ENCODE results near the gene DNAJC10.

The DNAJC10 gene

GRCh38 chr2:182824767-182825158, 108.7 kb downstream of the DNAJC10 start:
- no peaks in the 10 kb centered on the region for H3F3A ChIP-seq (ENCODE audit: low read depth)
- no peaks in the 10 kb centered on the region for H3K9me3 ChIP-seq (ENCODE audit: insufficient read depth, low read depth, low read length)
- no peak overlapping the region for H3K9ac ChIP-seq (ENCODE audit: low read depth, low read length, poor library complexity, severe bottlenecking)
- no peaks in the 10 kb centered on the region for H3K79me2 ChIP-seq (ENCODE audit: insufficient read depth, low read length)
- no peak overlapping the region for H3K4me3 ChIP-seq (ENCODE audit: low read length, poor library complexity, severe bottlenecking)
- H3K9me2 ChIP-seq (replicated peaks; ENCODE audit: low read depth, low read length), result no peaks in the 10 kb centered on the region
- no peaks in the 10 kb centered on the region for H3K27me3 ChIP-seq (ENCODE audit: insufficient read depth, low read length, poor library complexity, severe bottlenecking)
- H3K36me3 ChIP-seq (ENCODE audit: insufficient read depth, low read length), result no peaks in the 10 kb centered on the region
- TF ChIP-seq EZH2phosphoT487 (IDR thresholded peaks at IDR 0.05; ENCODE audit: borderline replicate concordance) (no peak), CTCF (conservative IDR thresholded peaks at IDR 0.05; ENCODE audit: low read length) (no peak)
- H3K4me1 ChIP-seq (ENCODE audit: insufficient read depth, low read length, poor library complexity, severe bottlenecking), result peaks cover 10% of the 10 kb centered on the region
- H3K4me2 ChIP-seq (ENCODE audit: low read depth, low read length, poor library complexity, severe bottlenecking), result no peak overlapping the region
- H2AFZ ChIP-seq (ENCODE audit: low read length), result no peak overlapping the region
- no peaks in the 10 kb centered on the region for H4K20me1 ChIP-seq (ENCODE audit: insufficient read depth, low read length, poor library complexity, severe bottlenecking)

- 0 out of 2 replicates have a peak overlapping the region, but pooled peaks have one; percentile 34 for H2AFZ ChIP-seq (ENCODE audit: low read length)
- no peaks in the 10 kb centered on the region for H4K20me1 ChIP-seq (ENCODE audit: insufficient read depth, low read length, poor library complexity, severe bottlenecking)
- no peaks in the 10 kb centered on the region for H3K36me3 ChIP-seq (ENCODE audit: insufficient read depth, low read length)
- no peaks in the 10 kb centered on the region for H3K9me3 ChIP-seq (ENCODE audit: insufficient read depth, low read depth, low read length)
- no peak overlapping the region for H3K4me2 ChIP-seq (ENCODE audit: low read depth, low read length, poor library complexity, severe bottlenecking)
- H3K9me2 ChIP-seq (replicated peaks; ENCODE audit: low read depth, low read length), result no peaks in the 10 kb centered on the region
- no peaks in the 10 kb centered on the region for H3K79me2 ChIP-seq (ENCODE audit: insufficient read depth, low read length)
- no peaks in the 10 kb centered on the region for H3K27me3 ChIP-seq (ENCODE audit: insufficient read depth, low read length, poor library complexity, severe bottlenecking)
- H3F3A ChIP-seq (ENCODE audit: low read depth), result no peaks in the 10 kb centered on the region
- no peak overlapping the region for H3K4me3 ChIP-seq (ENCODE audit: low read length, poor library complexity, severe bottlenecking)
- no peak for TF ChIP-seq CTCF (conservative IDR thresholded peaks at IDR 0.05; ENCODE audit: low read length)
- no peak for TF ChIP-seq EZH2phosphoT487 (IDR thresholded peaks at IDR 0.05; ENCODE audit: borderline replicate concordance)
- peaks cover 10% of the 10 kb centered on the region for H3K4me1 ChIP-seq (ENCODE audit: insufficient read depth, low read length, poor library complexity, severe bottlenecking)
- H3K9ac ChIP-seq (ENCODE audit: low read depth, low read length, poor library complexity, severe bottlenecking), result no peak overlapping the region
These were observed 110.0 kb downstream of the DNAJC10 start for GRCh38 chr2:182826064-182826463.

GRCh38 chr2:182826496-182826895, 110.4 kb downstream of the DNAJC10 start:
- Histone ChIP-seq H3K4me2 (ENCODE audit: low read depth, low read length, poor library complexity, severe bottlenecking) (peak overlapping the region; percentile 22), H3K9me3 (ENCODE audit: insufficient read depth, low read depth, low read length) (no peaks in the 10 kb centered on the region), H3K9ac (ENCODE audit: low read depth, low read length, poor library complexity, severe bottlenecking) (no peak overlapping the region), H3K9me2 (replicated peaks; ENCODE audit: low read depth, low read length) (no peaks in the 10 kb centered on the region), H3K4me1 (ENCODE audit: insufficient read depth, low read length, poor library complexity, severe bottlenecking) (peaks cover 15% of the 10 kb centered on the region), H3K79me2 (ENCODE audit: insufficient read depth, low read length) (no peaks in the 10 kb centered on the region), H3K36me3 (ENCODE audit: insufficient read depth, low read length) (no peaks in the 10 kb centered on the region), H2AFZ (ENCODE audit: low read length) (peak overlapping the region; percentile 34), H3F3A (ENCODE audit: low read depth) (no peaks in the 10 kb centered on the region), H3K27me3 (ENCODE audit: insufficient read depth, low read length, poor library complexity, severe bottlenecking) (no peaks in the 10 kb centered on the region), H4K20me1 (ENCODE audit: insufficient read depth, low read length, poor library complexity, severe bottlenecking) (no peaks in the 10 kb centered on the region), H3K4me3 (ENCODE audit: low read length, poor library complexity, severe bottlenecking) (no peak overlapping the region)
- no peak for TF ChIP-seq EZH2phosphoT487 (IDR thresholded peaks at IDR 0.05; ENCODE audit: borderline replicate concordance)
- TF ChIP-seq CTCF (conservative IDR thresholded peaks at IDR 0.05; ENCODE audit: low read length), result no peak
